GM19025 (cell line): ENCODE measurements around the gene TFF3.

ENCODE experiments used
- ATAC-seq: cut with Tn5 transposase; IDR thresholded peaks from one replicate; pipeline ENCODE4 v1.9.1; 2021; ENCODE audit warnings: mild to moderate bottlenecking, low read depth, moderate library complexity; ENCODE audit not compliant: unreplicated experiment

TFF3 gene

GRCh38 chr21:42347601-42348327, 32.6 kb upstream of the TFF3 start:
- ATAC-seq = no peak

- no peak for ATAC-seq
These were observed 31.8 kb upstream of the TFF3 start for GRCh38 chr21:42346866-42347600.

GRCh38 chr21:42346441-42346840, 31.2 kb upstream of the TFF3 start:
- ATAC-seq = no peak

- no peak for ATAC-seq
These were observed 29.4 kb upstream of the TFF3 start for GRCh38 chr21:42344631-42345030.

GRCh38 chr21:42343963-42344510, 28.8 kb upstream of the TFF3 start:
- no peak for ATAC-seq

GRCh38 chr21:42343556-42343955, 28.3 kb upstream of the TFF3 start:
- no peak for ATAC-seq

GRCh38 chr21:42343101-42343500, 27.9 kb upstream of the TFF3 start:
- no peak for ATAC-seq

- ATAC-seq = no peak
These were observed 26.8 kb upstream of the TFF3 start for GRCh38 chr21:42341776-42342542.

GRCh38 chr21:42340187-42341050, 25.2 kb upstream of the TFF3 start:
- no peak for ATAC-seq

- no peak for ATAC-seq
These were observed 23.8 kb upstream of the TFF3 start for GRCh38 chr21:42338729-42339715.

GRCh38 chr21:42337830-42338728, 22.9 kb upstream of the TFF3 start:
- ATAC-seq = no peak

- no peak for ATAC-seq
These were observed 22.1 kb upstream of the TFF3 start for GRCh38 chr21:42337276-42337675.

GRCh38 chr21:42336054-42336453, 20.8 kb upstream of the TFF3 start:
- no peak for ATAC-seq

GRCh38 chr21:42332557-42333317, 17.5 kb upstream of the TFF3 start:
- ATAC-seq = no peak

GRCh38 chr21:42331660-42332059, 16.5 kb upstream of the TFF3 start:
- no peak for ATAC-seq

- no peak for ATAC-seq
These were observed 15.5 kb upstream of the TFF3 start for GRCh38 chr21:42330380-42331371.
